OCI-LY7 (cell line): ENCODE results near the gene SCN1B. TPM values are rescaled to one million over a fixed set of nuclear protein-coding genes. Genes with fewer than 3 reads are reported as not detected.

Experiments used
- BruUV-seq: library from RNA; stranded (reverse); fragments of 400-500 nt; replicated peaks from 2 replicates; lab custom pipeline; 2021; lab: Mats Ljungman, UMichigan
- CTCF ChIA-PET: fragments of 300-600 bp; sonication (Branson Sonifier 250); formaldehyde crosslinking; loops from one replicate; lab custom pipeline; 2022; ENCODE audit warnings: antibody characterized with exemption; ENCODE audit not compliant: unreplicated experiment; lab: Charles Lee
- POLR2A ChIA-PET: fragments of 300-600 bp; sonication (Branson Sonifier 250); formaldehyde crosslinking; loops from one replicate; lab custom pipeline; 2022; ENCODE audit warnings: antibody characterized with exemption; lab: Charles Lee
- DNase-seq: peaks from one replicate; pipeline ENCODE4 v3.0.0-alpha.2; 2015; ENCODE audit warnings: low spot score
- H2AFZ ChIP-seq: fragments of 200-600 bp; sonication (generic), shearing (Covaris generic); 2 replicates; pipeline ENCODE4 v1.6.1; 2014; ENCODE audit warnings: mild to moderate bottlenecking, antibody characterized with exemption, low read length, moderate library complexity
- H3K27ac ChIP-seq: fragments of 200-600 bp; sonication (generic); 2 replicates; pipeline ENCODE4 v1.5.1; 2014; ENCODE audit warnings: mixed run types, low read depth, mild to moderate bottlenecking, moderate library complexity, low read length, inconsistent platforms; ENCODE audit not compliant: poor library complexity, severe bottlenecking
- H3K36me3 ChIP-seq: fragments of 200-600 bp; sonication (generic); 2 replicates; pipeline ENCODE4 v1.6.1; 2014; ENCODE audit warnings: mild to moderate bottlenecking, antibody characterized with exemption, low read length, moderate library complexity, mixed read lengths; ENCODE audit not compliant: insufficient read depth
- H3K4me1 ChIP-seq: fragments of 200-600 bp; sonication (generic); 2 replicates; pipeline ENCODE4 v1.5.1; 2014; ENCODE audit warnings: mild to moderate bottlenecking, low read length; ENCODE audit not compliant: insufficient read depth, poor library complexity, severe bottlenecking
- H3K4me2 ChIP-seq: fragments of 200-600 bp; sonication (generic); 2 replicates; pipeline ENCODE4 v1.6.1; 2014; ENCODE audit warnings: mild to moderate bottlenecking, low read length
- H3K4me3 ChIP-seq: fragments of 200-600 bp; sonication (generic); 2 replicates; pipeline ENCODE4 v1.5.1; 2014; ENCODE audit warnings: mild to moderate bottlenecking, low read depth, low read length; ENCODE audit not compliant: poor library complexity, severe bottlenecking
- H3K79me2 ChIP-seq: fragments of 200-600 bp; sonication (generic); 2 replicates; pipeline ENCODE4 v1.6.1; 2016; ENCODE audit warnings: low read depth, mild to moderate bottlenecking, low read length, moderate library complexity, mixed read lengths; ENCODE audit not compliant: insufficient read depth
- H3K9me2 ChIP-seq: fragments of 200-600 bp; sonication (generic); 2 replicates; pipeline ENCODE4 v1.6.1; 2016; ENCODE audit warnings: mild to moderate bottlenecking, low read length, mixed read lengths; ENCODE audit not compliant: insufficient read depth
- H3K9me3 ChIP-seq: fragments of 200-600 bp; sonication (generic); 2 replicates; pipeline ENCODE4 v1.6.1; 2014; ENCODE audit warnings: mild to moderate bottlenecking, mixed run types, low read length, mixed read lengths
- H4K20me1 ChIP-seq: fragments of 200-600 bp; sonication (generic); 2 replicates; pipeline ENCODE4 v1.6.1; 2014; ENCODE audit warnings: mild to moderate bottlenecking, antibody characterized with exemption, low read length, moderate library complexity, mixed read lengths; ENCODE audit not compliant: insufficient read depth
- EZH2phosphoT487 ChIP-seq: fragments of 200-600 bp; sonication (generic); IDR thresholded peaks from 2 replicates; pipeline ENCODE4 v1.6.1; 2018; ENCODE audit warnings: low read depth, borderline replicate concordance, mild to moderate bottlenecking, mixed run types, antibody characterized with exemption, low read length, moderate library complexity, mixed read lengths
- intact Hi-C: fragments of 100-400 bp; cut with micrococcal nuclease; formaldehyde crosslinking; loops from one replicate; pipeline ENCODE4 v1.10.0; 2022; ENCODE audit not compliant: unreplicated experiment
- total RNA-seq, 2 experiments: library from RNA; depleted of rRNA in 1 of 2; stranded (reverse); fragments of >200 nt in 1 of 2; shearing (Covaris generic) in 1 of 2; gene quantifications; 2 replicates each; pipeline ENCODE4 v1.2.3, GENCODE V29; 2014 to 2022
- TF ChIP-seq, protein P1 (sequence below): fragments of 200-600 bp; sonication (generic); conservative IDR thresholded peaks from 2 replicates; pipeline ENCODE4 v1.5.1; 2014; ENCODE audit warnings: mild to moderate bottlenecking, antibody characterized with exemption, low read length, moderate library complexity, mixed read lengths

Gene SCN1B
- total RNA-seq, 2 experiments from 2014 or later, result 0.41 to 3.1 TPM

DNA sequence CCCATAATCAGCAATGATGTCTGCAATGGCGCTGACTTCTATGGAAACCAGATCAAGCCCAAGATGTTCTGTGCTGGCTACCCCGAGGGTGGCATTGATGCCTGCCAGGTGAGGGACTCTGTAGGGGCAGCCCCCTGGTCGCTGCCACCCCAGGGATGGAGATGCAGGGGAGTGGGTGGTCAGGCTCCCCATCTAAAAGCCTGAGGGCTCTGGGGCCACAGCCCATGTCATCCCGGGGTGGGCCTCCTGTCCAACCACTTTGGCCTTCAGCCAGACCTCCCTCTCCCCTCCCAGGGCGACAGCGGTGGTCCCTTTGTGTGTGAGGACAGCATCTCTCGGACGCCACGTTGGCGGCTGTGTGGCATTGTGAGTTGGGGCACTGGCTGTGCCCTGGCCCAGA, 35.3 kb downstream of the SCN1B start:
- POLR2A ChIA-PET, result interaction anchor here (2.3 kb wide), 1 partner anchor 76 kb away, joined by 17 read pairs; no protein-coding TSS in a partner anchor
- no peak overlapping the region for H3K27ac ChIP-seq
- H3K4me2 ChIP-seq, result no peak overlapping the region
- no peak overlapping the region for H3K4me3 ChIP-seq
- no peak for TF ChIP-seq EZH2phosphoT487
- TF ChIP-seq, protein P1, sequence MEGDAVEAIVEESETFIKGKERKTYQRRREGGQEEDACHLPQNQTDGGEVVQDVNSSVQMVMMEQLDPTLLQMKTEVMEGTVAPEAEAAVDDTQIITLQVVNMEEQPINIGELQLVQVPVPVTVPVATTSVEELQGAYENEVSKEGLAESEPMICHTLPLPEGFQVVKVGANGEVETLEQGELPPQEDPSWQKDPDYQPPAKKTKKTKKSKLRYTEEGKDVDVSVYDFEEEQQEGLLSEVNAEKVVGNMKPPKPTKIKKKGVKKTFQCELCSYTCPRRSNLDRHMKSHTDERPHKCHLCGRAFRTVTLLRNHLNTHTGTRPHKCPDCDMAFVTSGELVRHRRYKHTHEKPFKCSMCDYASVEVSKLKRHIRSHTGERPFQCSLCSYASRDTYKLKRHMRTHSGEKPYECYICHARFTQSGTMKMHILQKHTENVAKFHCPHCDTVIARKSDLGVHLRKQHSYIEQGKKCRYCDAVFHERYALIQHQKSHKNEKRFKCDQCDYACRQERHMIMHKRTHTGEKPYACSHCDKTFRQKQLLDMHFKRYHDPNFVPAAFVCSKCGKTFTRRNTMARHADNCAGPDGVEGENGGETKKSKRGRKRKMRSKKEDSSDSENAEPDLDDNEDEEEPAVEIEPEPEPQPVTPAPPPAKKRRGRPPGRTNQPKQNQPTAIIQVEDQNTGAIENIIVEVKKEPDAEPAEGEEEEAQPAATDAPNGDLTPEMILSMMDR, result no peak
- no peaks in the 10 kb centered on the region for H3K9me2 ChIP-seq
- intact Hi-C loops, result no loop called here
- H2AFZ ChIP-seq, result no peak overlapping the region
- no peaks in the 10 kb centered on the region for H4K20me1 ChIP-seq
- no TSS peak for BruUV-seq
- CTCF ChIA-PET, result interaction anchor here (0.6 kb wide), 1 partner anchor 70 kb away, joined by 5 read pairs; no protein-coding TSS in a partner anchor
- no peaks in the 10 kb centered on the region; the same call in 1 of the 2 replicates for H3K36me3 ChIP-seq
- peaks cover 10% of the 10 kb centered on the region; the same call in 1 of the 2 replicates for H3K9me3 ChIP-seq
- no peak for DNase-seq
- H3K79me2 ChIP-seq, result no peaks in the 10 kb centered on the region
- peaks cover 40% of the 10 kb centered on the region for H3K4me1 ChIP-seq

DNA sequence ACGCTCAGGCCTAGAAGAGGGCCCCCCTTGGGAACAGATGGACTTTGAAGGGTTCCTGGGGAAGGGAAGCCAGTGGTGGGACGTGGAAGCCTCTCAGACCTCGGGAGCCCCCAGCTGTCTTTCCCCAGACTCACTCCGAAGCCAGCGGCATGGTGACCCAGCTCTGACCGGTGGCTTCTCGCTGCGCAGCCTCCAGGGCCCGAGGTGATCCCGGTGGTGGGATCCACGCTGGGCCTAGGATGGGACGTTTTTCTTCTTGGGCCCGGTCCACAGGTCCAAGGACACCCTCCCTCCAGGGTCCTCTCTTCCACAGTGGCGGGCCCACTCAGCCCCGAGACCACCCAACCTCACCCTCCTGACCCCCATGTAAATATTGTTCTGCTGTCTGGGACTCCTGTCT, 35.9 kb downstream of the SCN1B start:
- no peak overlapping the region; the same call in 1 of the 2 replicates for H2AFZ ChIP-seq
- no TSS peak for BruUV-seq
- intact Hi-C loops, result loop anchor here (2.0 kb wide), 1 partner anchor 151 kb away; no protein-coding TSS in a partner anchor
- no peaks in the 10 kb centered on the region for H3K9me2 ChIP-seq
- peak overlapping the region; percentile 69 for H3K27ac ChIP-seq
- peak overlapping the region; percentile 70 for H3K4me2 ChIP-seq
- H3K4me1 ChIP-seq, result peaks cover 40% of the 10 kb centered on the region
- H3K79me2 ChIP-seq, result no peaks in the 10 kb centered on the region
- H3K36me3 ChIP-seq, result no peaks in the 10 kb centered on the region; the same call in 1 of the 2 replicates
- no peak for DNase-seq
- no peaks in the 10 kb centered on the region for H4K20me1 ChIP-seq
- no peak for TF ChIP-seq EZH2phosphoT487
- TF ChIP-seq, protein P1, result no peak
- ChIA-PET CTCF (interaction anchor here (0.7 to 3.0 kb wide), 10 partner anchors 8 to 76 kb away, joined by 3 to 20 read pairs (median 7); no protein-coding TSS in a partner anchor), POLR2A (interaction anchor here (0.8 to 3.0 kb wide), 7 partner anchors 11 to 75 kb away, joined by 3 to 49 read pairs (median 5); no protein-coding TSS in a partner anchor)
- peak overlapping the region; percentile 58 for H3K4me3 ChIP-seq
- H3K9me3 ChIP-seq, result peaks cover 12% of the 10 kb centered on the region; the same call in 1 of the 2 replicates
